Measurements from ENCODE around the gene RPS6KA5.
"Not testable (repeated sequence)": the region's sequence is repeated elsewhere in the genome, so short reads cannot be mapped to it uniquely, and the experiment has no call there.

The RPS6KA5 gene

GRCh38 chr14:91065266-91065665, 4.8 kb upstream of the RPS6KA5 start:
- peak; percentile 49 for DNase-seq

- no peak for DNase-seq
These were observed 2.7 kb upstream of the RPS6KA5 start for GRCh38 chr14:91063119-91063518.

GRCh38 chr14:91062600-91062999, 2.2 kb upstream of the RPS6KA5 start:
- no peak for DNase-seq

- no peak for DNase-seq
These were observed 831 bp upstream of the RPS6KA5 start for GRCh38 chr14:91061056-91061887.

- DNase-seq = peak; percentile 58
These were observed 678 bp downstream of the RPS6KA5 start for GRCh38 chr14:91059576-91060350.

- no peak for DNase-seq
These were observed 2.3 kb downstream of the RPS6KA5 start for GRCh38 chr14:91058042-91058581.

- no peak for DNase-seq
These were observed 4.1 kb downstream of the RPS6KA5 start for GRCh38 chr14:91056361-91056760.

GRCh38 chr14:91055016-91055415, 5.4 kb downstream of the RPS6KA5 start:
- no peak for DNase-seq

GRCh38 chr14:91048676-91049075, 11.8 kb downstream of the RPS6KA5 start:
- DNase-seq = no peak

GRCh38 chr14:91048265-91048664, 12.2 kb downstream of the RPS6KA5 start:
- DNase-seq = no peak

- no peak for DNase-seq
These were observed 13.2 kb downstream of the RPS6KA5 start for GRCh38 chr14:91047174-91047753.

- DNase-seq = no peak
These were observed 13.9 kb downstream of the RPS6KA5 start for GRCh38 chr14:91046488-91047072.

- DNase-seq = no peak
These were observed 19.0 kb downstream of the RPS6KA5 start for GRCh38 chr14:91041450-91041849.

- no peak for DNase-seq
These were observed 19.9 kb downstream of the RPS6KA5 start for GRCh38 chr14:91040545-91040944.

- no peak for DNase-seq
These were observed 22.0 kb downstream of the RPS6KA5 start for GRCh38 chr14:91038439-91038838.

- DNase-seq = no peak
These were observed 23.5 kb downstream of the RPS6KA5 start for GRCh38 chr14:91036741-91037469.

GRCh38 chr14:91035855-91036254, 24.6 kb downstream of the RPS6KA5 start:
- DNase-seq = no peak

GRCh38 chr14:91034379-91034778, 26.1 kb downstream of the RPS6KA5 start:
- DNase-seq = not testable (repeated sequence)

GRCh38 chr14:91032248-91032647, 28.2 kb downstream of the RPS6KA5 start:
- no peak for DNase-seq

- no peak for DNase-seq
These were observed 28.8 kb downstream of the RPS6KA5 start for GRCh38 chr14:91031666-91032065.

GRCh38 chr14:91029456-91030217, 30.8 kb downstream of the RPS6KA5 start:
- no peak for DNase-seq

GRCh38 chr14:91027561-91027960, 32.9 kb downstream of the RPS6KA5 start:
- no peak for DNase-seq

Data from femur (tissue), 1 donor.